T-cell (primary cell): ENCODE data around the gene TRIM73. TPM values are rescaled to one million over a fixed set of nuclear protein-coding genes. Genes with fewer than 3 reads are reported as not detected.
"Not testable (repeated sequence)": the region's sequence is repeated elsewhere in the genome, so short reads cannot be mapped to it uniquely, and the experiment has no call there.

ENCODE experiments used
- ATAC-seq, 4 experiments: fragments of 200-7000 bp in 3 of 4; fragments of 150-1000 bp in 1 of 4; cut with Tn5 transposase; replicated peaks in 1 of 4; 1 replicate in 3 of 4; 2 replicates in 1 of 4; pipeline ENCODE4 v1.10.0; 2021; ENCODE audit warnings: moderate library complexity in 3 of 4, mild to moderate bottlenecking in 2 of 4, moderate number of reproducible peaks in 1 of 4
- CTCF ChIA-PET, 2 donors: fragments of 300-600 bp; sonication (Branson Sonifier 250); formaldehyde crosslinking; loops; one replicate each; lab custom pipeline; 2022; ENCODE audit warnings: antibody characterized with exemption in 2 of 2; lab: Charles Lee
- POLR2A ChIA-PET, 2 donors: fragments of 300-600 bp; sonication (Branson Sonifier 250); formaldehyde crosslinking; loops; one replicate each; lab custom pipeline; 2022; ENCODE audit warnings: antibody characterized with exemption in 2 of 2; lab: Charles Lee
- DNase-seq, 35 experiments: peaks; one replicate each; pipeline versions ENCODE4 v3.0.0 to v3.0.0-alpha.2; 2013 to 2023
- H3K27ac ChIP-seq: one replicate; pipeline ENCODE4 v1.5.1; 2013; ENCODE audit warnings: low read length
- H3K27me3 ChIP-seq, 2 experiments: replicated peaks in 1 of 2; 1 replicate in 1 of 2; 2 replicates in 1 of 2; pipeline versions ENCODE4 v1.6.1 to v1.7.0; 2013; ENCODE audit warnings: low read length in 1 of 2, mixed read lengths in 1 of 2; ENCODE audit not compliant: control insufficient read depth in 2 of 2, insufficient read depth in 2 of 2; ENCODE audit errors: extremely low read depth in 1 of 2
- H3K36me3 ChIP-seq, 2 donors: 1 replicate in 1 of 2; 2 replicates in 1 of 2; pipeline versions ENCODE4 v1.6.1 to v1.7.0; 2013; ENCODE audit warnings: low read length in 1 of 2; ENCODE audit not compliant: control insufficient read depth in 2 of 2, insufficient read depth in 1 of 2; ENCODE audit errors: extremely low read depth in 1 of 2
- H3K4me1 ChIP-seq, 2 experiments: 1 replicate in 1 of 2; 2 replicates in 1 of 2; pipeline versions ENCODE4 v1.6.1 to v1.7.0; 2013; ENCODE audit warnings: low read length in 2 of 2, mixed read lengths in 1 of 2; ENCODE audit not compliant: insufficient read depth in 2 of 2, control insufficient read depth in 1 of 2; ENCODE audit errors: extremely low read depth in 1 of 2
- H3K4me3 ChIP-seq, 2 donors: 1 replicate in 1 of 2; 2 replicates in 1 of 2; pipeline versions ENCODE4 v1.5.1 to v1.7.0; 2013; ENCODE audit warnings: mild to moderate bottlenecking in 2 of 2, low read length in 1 of 2, moderate library complexity in 1 of 2; ENCODE audit not compliant: control insufficient read depth in 1 of 2; ENCODE audit errors: extremely low read depth in 1 of 2
- H3K9me3 ChIP-seq: 2 replicates; pipeline ENCODE4 v1.7.0; 2013
- H3K27ac Mint-ChIP-seq, 2 donors: one replicate each; pipeline ENCODE4 v1.8.0; 2020 to 2021; ENCODE audit warnings: mild to moderate bottlenecking in 2 of 2, mixed read lengths in 2 of 2
- H3K27me3 Mint-ChIP-seq, 2 donors: one replicate each; pipeline ENCODE4 v1.8.0; 2021 to 2022; ENCODE audit warnings: mixed read lengths in 2 of 2
- H3K36me3 Mint-ChIP-seq: one replicate; pipeline ENCODE4 v1.8.0; 2021; ENCODE audit warnings: mixed read lengths
- H3K4me1 Mint-ChIP-seq, 3 donors: one replicate each; pipeline ENCODE4 v1.8.0; 2020 to 2022; ENCODE audit warnings: mixed read lengths in 3 of 3, mild to moderate bottlenecking in 1 of 3
- H3K4me3 Mint-ChIP-seq, 3 donors: one replicate each; pipeline ENCODE4 v1.8.0; 2020 to 2022; ENCODE audit warnings: mild to moderate bottlenecking in 3 of 3, mixed read lengths in 3 of 3, moderate library complexity in 3 of 3
- H3K9me3 Mint-ChIP-seq, 3 donors: one replicate each; pipeline ENCODE4 v1.8.0; 2020 to 2022; ENCODE audit warnings: mixed read lengths in 3 of 3
- WGBS: methylation state at CpG from one replicate; pipeline ENCODE4 v1.1.5; 2013; ENCODE audit warnings: missing lambda C conversion rate; ENCODE audit not compliant: insufficient coverage; 5-methylcytosine and 5-hydroxymethylcytosine counted together
- total RNA-seq, 35 experiments: library from RNA in 6 of 35; stranded (reverse) in 6 of 35; fragments of 120-200 nt in 1 of 35; gene quantifications; one replicate each; pipeline versions ENCODE4 v1.2.1 to v1.2.4 and lab custom pipeline; 2013 to 2026

Gene TRIM73
- total RNA-seq = 10 to 100 TPM; 20.7 to 45.0 (median 30.1) TPM
- 6.2 TPM for total RNA-seq (2013)
- 0.05 to 3.3 (median 0.96) reads per million in 29 experiments for total RNA-seq (lab: John Stamatoyannopoulos, UW)

DNA sequence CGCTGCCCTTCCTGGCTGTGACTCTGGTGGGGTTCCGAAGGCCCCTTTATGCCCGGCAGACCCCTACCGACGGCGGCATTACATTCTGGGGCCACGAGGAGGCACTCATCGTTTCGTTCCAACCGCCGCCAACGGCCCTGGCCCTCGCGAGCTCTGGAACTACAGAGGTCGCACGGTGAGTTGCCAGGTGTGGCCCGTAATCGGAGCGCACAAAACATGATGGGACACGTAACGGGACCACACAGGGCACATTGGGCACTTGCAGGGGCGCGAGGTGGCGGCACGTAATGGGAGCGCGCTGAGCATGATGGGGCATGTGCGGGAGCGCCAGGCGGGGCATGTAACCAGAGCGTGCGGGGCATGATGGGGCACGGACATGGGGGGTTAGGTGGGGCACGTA is at the start of gene TRIM73:
Gene TRIM73 (plus strand): TSS at position 301 of the 400 bp plus-strand sequence. CDS start 3,305 bp downstream, outside the sequence.
- H3K4me1 Mint-ChIP-seq, H3K9me3 Mint-ChIP-seq, H3K36me3 ChIP-seq, H3K27ac ChIP-seq, H3K4me1 ChIP-seq, POLR2A ChIA-PET, CTCF ChIA-PET, H3K4me3 Mint-ChIP-seq, ATAC-seq, H3K27ac Mint-ChIP-seq, H3K27me3 ChIP-seq, DNase-seq, H3K9me3 ChIP-seq, H3K4me3 ChIP-seq, H3K36me3 Mint-ChIP-seq, H3K27me3 Mint-ChIP-seq: not testable (repeated sequence)
- WGBS = no CpG with 5 or more reads among the region's 34 CpGs

DNA sequence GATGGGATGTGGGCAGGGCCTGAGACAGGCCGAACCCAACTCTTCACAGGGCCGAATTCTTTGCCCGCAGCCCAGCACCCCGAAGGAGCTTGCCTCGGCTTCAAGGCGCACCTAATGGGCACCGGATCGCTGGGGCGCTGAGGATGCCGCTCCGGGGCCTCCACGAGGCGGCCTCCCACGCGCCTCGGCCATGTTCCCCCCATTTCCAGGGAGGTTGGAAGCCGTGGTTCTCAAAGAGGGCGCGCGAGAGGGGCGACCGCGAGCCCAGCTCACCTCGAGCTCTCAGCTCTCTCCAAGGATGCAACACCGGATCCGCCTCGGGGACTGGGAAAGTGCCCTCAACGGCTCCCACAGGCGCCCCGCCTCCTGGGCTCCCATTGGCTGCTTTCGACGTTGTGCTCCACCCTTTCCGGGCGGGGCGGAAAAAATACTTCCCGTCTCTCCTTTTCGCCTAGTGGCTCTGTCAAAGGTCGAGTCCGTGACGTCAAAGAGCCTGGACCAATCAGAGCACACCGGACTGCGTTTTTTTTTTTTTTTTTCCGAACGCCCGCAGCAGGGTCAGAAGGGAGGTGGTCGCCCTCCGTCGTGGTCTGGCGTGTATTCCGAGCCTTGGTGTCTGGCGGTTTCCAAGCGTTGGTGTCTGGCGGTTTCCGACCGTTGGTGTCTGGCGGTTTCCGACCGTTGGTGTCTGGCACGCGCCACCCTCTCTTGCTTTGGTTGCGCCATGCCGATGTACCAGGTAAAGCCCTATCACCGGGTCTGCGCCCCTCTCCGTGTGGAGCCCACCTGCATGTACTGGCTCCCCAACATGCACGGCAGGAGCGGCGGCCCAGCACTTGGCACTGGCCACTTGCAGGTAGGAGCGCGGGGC is 36.5 kb upstream of the TRIM73 start:
- H3K4me1 Mint-ChIP-seq, H3K36me3 Mint-ChIP-seq, H3K4me1 ChIP-seq, H3K9me3 Mint-ChIP-seq, CTCF ChIA-PET, H3K27me3 Mint-ChIP-seq, H3K27ac ChIP-seq, H3K36me3 ChIP-seq, H3K9me3 ChIP-seq, POLR2A ChIA-PET, H3K27me3 ChIP-seq: not testable (repeated sequence)
- peak; percentile 78 to 87 (median 80) for ATAC-seq
- no CpG with 5 or more reads among the region's 70 CpGs for WGBS
- H3K27ac Mint-ChIP-seq = peak overlapping the region in 1 of 2 donors; percentile 85
- peak overlapping the region; percentile 42 to 54 for H3K4me3 ChIP-seq
- DNase-seq = peak in 32 of 35 experiments; percentile 0 to 65 (median 20)
- peak overlapping the region in 2 of 3 donors; percentile 28 to 84 for H3K4me3 Mint-ChIP-seq

DNA sequence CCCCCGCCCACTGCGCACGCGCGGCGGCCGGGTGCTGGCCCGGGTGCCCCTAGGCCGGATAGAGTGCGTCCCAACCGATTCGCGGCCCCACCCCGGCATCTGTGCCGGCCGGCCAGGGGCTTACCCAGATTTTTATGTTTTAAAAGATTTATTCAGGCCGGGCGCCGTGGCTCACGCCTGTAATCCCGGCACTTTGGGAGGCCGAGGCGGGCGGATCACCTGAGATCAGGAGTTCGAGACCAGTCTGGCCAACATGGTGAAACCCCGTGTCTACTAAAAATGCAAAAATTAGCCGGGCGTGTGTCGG is 35.9 kb upstream of the TRIM73 start:
- H3K4me3 ChIP-seq = peak overlapping the region in 1 of 2 donors; percentile 32
- H3K4me3 Mint-ChIP-seq, H3K9me3 Mint-ChIP-seq: not testable (repeated sequence)

DNA sequence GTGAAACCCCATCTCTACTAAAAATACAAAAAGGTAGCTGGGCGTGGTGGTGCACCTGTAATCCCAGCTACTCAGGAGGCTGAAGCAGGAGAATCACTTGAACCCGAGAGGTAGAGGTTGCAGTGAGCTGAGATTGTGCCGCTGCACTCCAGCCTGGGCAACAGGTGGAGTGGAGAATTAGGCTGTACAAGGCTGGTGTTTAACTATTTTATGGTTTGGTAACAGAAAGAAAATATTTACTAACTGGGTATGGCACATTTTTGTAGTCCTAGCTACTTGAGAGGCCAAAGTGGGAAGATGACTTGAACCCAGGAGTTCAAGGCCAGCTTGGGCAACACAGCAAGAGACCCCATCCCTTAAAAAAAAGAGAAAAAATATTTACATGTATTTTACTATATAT is 31.4 kb upstream of the TRIM73 start:
- CTCF ChIA-PET, H3K27me3 ChIP-seq, H3K9me3 ChIP-seq, H3K4me3 ChIP-seq, H3K4me1 ChIP-seq, H3K36me3 ChIP-seq, H3K27me3 Mint-ChIP-seq, POLR2A ChIA-PET, DNase-seq, H3K9me3 Mint-ChIP-seq, H3K4me1 Mint-ChIP-seq, ATAC-seq, H3K36me3 Mint-ChIP-seq, H3K27ac ChIP-seq, H3K4me3 Mint-ChIP-seq, H3K27ac Mint-ChIP-seq: not testable (repeated sequence)
- WGBS = no CpG with 5 or more reads among the region's 3 CpGs

More for the DNA sequence above, 35.9 kb upstream of the TRIM73 start:
- H3K27me3 Mint-ChIP-seq, H3K27ac ChIP-seq, H3K9me3 ChIP-seq, H3K27ac Mint-ChIP-seq, H3K27me3 ChIP-seq, CTCF ChIA-PET, ATAC-seq, POLR2A ChIA-PET, H3K36me3 ChIP-seq, H3K4me1 Mint-ChIP-seq, H3K36me3 Mint-ChIP-seq, H3K4me1 ChIP-seq: not testable (repeated sequence)
- WGBS = no CpG with 5 or more reads among the region's 29 CpGs
- DNase-seq = peak in 3 of 35 experiments; percentile 0 to 4 (median 0)

DNA sequence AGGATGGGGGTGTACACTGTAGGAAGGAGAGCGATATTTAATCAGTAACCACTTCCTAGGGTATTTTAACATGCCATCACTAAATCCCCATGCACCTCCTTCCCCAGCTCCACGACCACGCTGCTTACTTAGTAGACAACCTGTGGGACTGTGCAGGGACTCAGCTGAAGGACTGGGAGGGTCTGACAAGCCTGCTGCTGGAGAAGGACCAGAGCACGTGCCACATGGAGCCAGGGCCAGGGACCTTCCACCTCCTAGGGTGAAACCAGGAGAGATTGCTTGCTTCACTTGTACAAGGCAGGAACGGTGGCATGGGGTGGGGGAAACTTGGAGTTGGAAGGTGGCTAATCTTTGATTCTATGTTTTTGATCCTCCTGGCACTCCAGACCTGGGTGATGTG is 28.8 kb upstream of the TRIM73 start:
- WGBS = no CpG with 5 or more reads among the region's 5 CpGs
- H3K4me3 Mint-ChIP-seq, H3K4me1 ChIP-seq, H3K27ac Mint-ChIP-seq, H3K36me3 Mint-ChIP-seq, ATAC-seq, H3K4me1 Mint-ChIP-seq, H3K9me3 Mint-ChIP-seq, H3K4me3 ChIP-seq, H3K36me3 ChIP-seq, DNase-seq, H3K27me3 ChIP-seq, POLR2A ChIA-PET, CTCF ChIA-PET, H3K9me3 ChIP-seq, H3K27ac ChIP-seq, H3K27me3 Mint-ChIP-seq: not testable (repeated sequence)

DNA sequence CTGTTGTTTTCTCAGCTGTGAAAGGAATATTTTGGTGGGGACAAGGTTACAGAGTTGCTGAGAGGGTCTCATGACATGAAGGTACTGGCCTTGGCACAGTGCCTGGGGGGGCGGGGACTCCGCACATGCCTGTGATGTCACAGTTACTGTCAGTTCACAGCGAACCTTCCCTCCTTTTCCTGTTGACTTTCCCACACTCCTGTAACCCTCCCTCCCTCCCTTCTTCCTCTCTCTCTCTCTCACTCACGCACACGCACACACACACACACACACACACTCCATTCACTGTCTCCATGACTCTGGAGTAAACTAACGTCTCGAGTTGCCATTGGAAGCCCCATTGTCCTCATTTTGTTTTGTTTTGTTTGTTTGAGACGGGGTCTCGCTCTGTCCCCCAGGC is 28.1 kb upstream of the TRIM73 start:
- H3K36me3 Mint-ChIP-seq, H3K27me3 Mint-ChIP-seq, H3K9me3 Mint-ChIP-seq, H3K4me1 Mint-ChIP-seq, H3K27ac ChIP-seq, POLR2A ChIA-PET, H3K36me3 ChIP-seq, H3K27me3 ChIP-seq, H3K4me1 ChIP-seq, H3K4me3 Mint-ChIP-seq, H3K9me3 ChIP-seq, ATAC-seq, DNase-seq, H3K4me3 ChIP-seq, CTCF ChIA-PET, H3K27ac Mint-ChIP-seq: not testable (repeated sequence)
- WGBS = no CpG with 5 or more reads among the region's 9 CpGs
